Tibial nerve (tissue), 3 donors: ENCODE results near the gene TBC1D1.

Source experiments
- CTCF ChIP-seq, 5 experiments: fragments of 200-600 bp in 3 of 5; fragments of 450-650 bp in 2 of 5; sonication (generic) in 3 of 5; IDR thresholded peaks; one replicate each; pipeline ENCODE4 v1.5.1; 2016 to 2019; ENCODE audit warnings: antibody characterized with exemption in 5 of 5, mild to moderate bottlenecking in 3 of 5, moderate library complexity in 2 of 5
- POLR2A ChIP-seq, 2 donors: fragments of 450-650 bp; IDR thresholded peaks; one replicate each; pipeline ENCODE4 v1.6.1; 2017; ENCODE audit warnings: antibody characterized with exemption in 2 of 2, mild to moderate bottlenecking in 2 of 2, moderate library complexity in 2 of 2

- TF ChIP-seq CTCF (IDR thresholded peaks at IDR 0.05) (no peak), POLR2A (IDR thresholded peaks at IDR 0.05) (no peak)
These were observed 12.1 kb downstream of the TBC1D1 start for GRCh38 chr4:37902738-37903693.
